HFFc6 (cell line): ENCODE measurements around the gene DZIP1L. TPM values are rescaled to one million over a fixed set of nuclear protein-coding genes. Genes with fewer than 3 reads are reported as not detected.

Source experiments
- DNase-seq: peaks from one replicate; pipeline ENCODE4 v3.0.0-alpha.2; 2018
- H3K27ac Mint-ChIP-seq: 2 replicates; pipeline ENCODE4 v1.8.0; 2020; ENCODE audit warnings: mild to moderate bottlenecking, mixed read lengths
- H3K27me3 Mint-ChIP-seq: 2 replicates; pipeline ENCODE4 v1.8.0; 2021; ENCODE audit warnings: mild to moderate bottlenecking, moderate library complexity, mixed read lengths; ENCODE audit not compliant: insufficient read depth
- H3K36me3 Mint-ChIP-seq: 2 replicates; pipeline ENCODE4 v1.8.0; 2021; ENCODE audit warnings: low read depth, mixed read lengths
- H3K4me1 Mint-ChIP-seq: 2 replicates; pipeline ENCODE4 v1.8.0; 2020; ENCODE audit warnings: low read depth, mixed read lengths
- H3K4me3 Mint-ChIP-seq: 2 replicates; pipeline ENCODE4 v1.8.0; 2020; ENCODE audit warnings: mild to moderate bottlenecking, moderate library complexity, mixed read lengths
- H3K9me3 Mint-ChIP-seq: 2 replicates; pipeline ENCODE4 v1.8.0; 2020; ENCODE audit warnings: mild to moderate bottlenecking, mixed read lengths
- total RNA-seq, 6 experiments: library from RNA; stranded (reverse); fragmentation: NEBNext Ultra II Directional; extraction: Animal tissue kit (Norgen Biotek cat#: 25700); gene quantifications; 2 replicates in 1 of 6; 3 replicates in 5 of 6; pipeline ENCODE4 v1.2.3, GENCODE V29; 2021
- TF ChIP-seq, protein P1 (sequence below): fragments of 200-600 bp; sonication (generic); IDR thresholded peaks from 2 replicates; pipeline ENCODE4 v1.5.0; 2021; ENCODE audit warnings: antibody characterized with exemption, mild to moderate bottlenecking

DZIP1L gene
- total RNA-seq, 6 experiments from 2014 or later = 6.1 to 10.8 (median 8.8) TPM

DNA sequence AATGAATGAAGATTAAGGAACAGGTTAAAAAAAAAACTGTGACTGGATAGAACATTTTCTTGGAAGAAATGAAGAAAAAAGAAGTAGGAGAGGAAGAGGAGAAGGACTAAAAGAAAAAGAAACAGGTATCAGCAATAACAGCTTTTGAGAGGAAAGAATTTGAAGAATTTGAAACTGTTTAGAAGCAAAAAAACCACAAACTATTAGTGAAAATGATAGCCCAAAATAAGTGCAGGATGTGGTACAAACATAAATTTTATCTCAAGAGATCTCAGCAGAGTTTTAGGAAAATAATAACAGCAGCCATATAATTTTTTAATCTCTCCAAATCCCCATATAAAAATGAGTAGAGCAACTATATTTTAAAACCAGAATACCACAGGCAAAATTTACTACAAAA lies 25.5 kb upstream of the DZIP1L start:
- TF ChIP-seq, protein P1, sequence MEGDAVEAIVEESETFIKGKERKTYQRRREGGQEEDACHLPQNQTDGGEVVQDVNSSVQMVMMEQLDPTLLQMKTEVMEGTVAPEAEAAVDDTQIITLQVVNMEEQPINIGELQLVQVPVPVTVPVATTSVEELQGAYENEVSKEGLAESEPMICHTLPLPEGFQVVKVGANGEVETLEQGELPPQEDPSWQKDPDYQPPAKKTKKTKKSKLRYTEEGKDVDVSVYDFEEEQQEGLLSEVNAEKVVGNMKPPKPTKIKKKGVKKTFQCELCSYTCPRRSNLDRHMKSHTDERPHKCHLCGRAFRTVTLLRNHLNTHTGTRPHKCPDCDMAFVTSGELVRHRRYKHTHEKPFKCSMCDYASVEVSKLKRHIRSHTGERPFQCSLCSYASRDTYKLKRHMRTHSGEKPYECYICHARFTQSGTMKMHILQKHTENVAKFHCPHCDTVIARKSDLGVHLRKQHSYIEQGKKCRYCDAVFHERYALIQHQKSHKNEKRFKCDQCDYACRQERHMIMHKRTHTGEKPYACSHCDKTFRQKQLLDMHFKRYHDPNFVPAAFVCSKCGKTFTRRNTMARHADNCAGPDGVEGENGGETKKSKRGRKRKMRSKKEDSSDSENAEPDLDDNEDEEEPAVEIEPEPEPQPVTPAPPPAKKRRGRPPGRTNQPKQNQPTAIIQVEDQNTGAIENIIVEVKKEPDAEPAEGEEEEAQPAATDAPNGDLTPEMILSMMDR = no peak

DNA sequence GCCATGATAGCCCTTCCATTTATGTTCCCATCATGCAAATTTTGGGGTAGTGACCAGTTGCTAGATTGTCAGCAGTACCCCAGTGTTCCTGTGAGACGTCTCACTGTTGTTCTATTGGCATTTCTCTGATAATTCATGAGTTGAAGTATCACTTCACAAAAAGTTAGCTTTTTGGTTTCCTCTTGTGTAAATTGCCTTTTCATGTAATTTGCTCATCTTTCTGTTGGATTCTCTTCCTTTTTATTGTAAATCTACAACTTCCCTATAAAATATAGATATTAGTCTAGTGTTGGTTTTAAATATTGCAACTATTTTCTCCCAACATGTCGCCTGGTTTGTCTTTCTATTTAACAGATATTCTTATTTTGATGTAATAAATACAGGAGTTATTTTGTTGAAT lies 24.3 kb upstream of the DZIP1L start:
- no peak for DNase-seq
- H3K36me3 Mint-ChIP-seq = no peaks in the 10 kb centered on the region
- TF ChIP-seq, protein P1 = no peak
- H3K27ac Mint-ChIP-seq = no peak overlapping the region
- no peaks in the 10 kb centered on the region for H3K9me3 Mint-ChIP-seq
- H3K27me3 Mint-ChIP-seq = peaks cover 10% of the 10 kb centered on the region
- peaks cover 14% of the 10 kb centered on the region for H3K4me1 Mint-ChIP-seq
- no peak overlapping the region for H3K4me3 Mint-ChIP-seq

More for the DNA sequence above, 25.5 kb upstream of the DZIP1L start:
- Mint-ChIP-seq H3K27ac (no peak overlapping the region), H3K36me3 (no peaks in the 10 kb centered on the region), H3K4me1 (peaks cover 14% of the 10 kb centered on the region), H3K27me3 (peaks cover 12% of the 10 kb centered on the region), H3K4me3 (peak overlapping the region; percentile 0; the same call in 1 of the 2 replicates), H3K9me3 (no peaks in the 10 kb centered on the region)
- DNase-seq = no peak

DNA sequence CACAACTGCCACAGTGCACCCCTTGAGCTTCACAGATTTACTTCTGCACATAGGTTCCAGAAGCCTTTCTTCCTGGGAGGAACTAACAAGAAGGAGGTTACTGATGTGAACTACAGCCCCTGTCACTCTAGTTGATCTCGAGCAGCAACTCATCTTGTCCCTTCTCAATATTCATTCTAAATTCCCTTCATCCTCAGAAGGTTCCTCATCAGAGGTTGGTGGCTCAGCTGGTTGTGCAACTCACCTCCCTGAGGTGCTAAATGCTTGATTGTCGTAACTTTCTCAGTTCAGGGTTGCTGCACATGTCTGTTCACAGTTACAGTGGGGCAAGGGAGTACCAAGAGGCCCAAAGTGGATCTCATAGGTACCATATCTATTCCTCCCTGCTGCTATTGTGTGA lies 22.5 kb upstream of the DZIP1L start:
- Mint-ChIP-seq H3K4me3 (no peak overlapping the region), H3K27me3 (peaks cover 16% of the 10 kb centered on the region), H3K36me3 (no peaks in the 10 kb centered on the region), H3K4me1 (peaks cover 14% of the 10 kb centered on the region), H3K9me3 (no peaks in the 10 kb centered on the region), H3K27ac (no peak overlapping the region)
- no peak for DNase-seq
- TF ChIP-seq, protein P1 = no peak

DNA sequence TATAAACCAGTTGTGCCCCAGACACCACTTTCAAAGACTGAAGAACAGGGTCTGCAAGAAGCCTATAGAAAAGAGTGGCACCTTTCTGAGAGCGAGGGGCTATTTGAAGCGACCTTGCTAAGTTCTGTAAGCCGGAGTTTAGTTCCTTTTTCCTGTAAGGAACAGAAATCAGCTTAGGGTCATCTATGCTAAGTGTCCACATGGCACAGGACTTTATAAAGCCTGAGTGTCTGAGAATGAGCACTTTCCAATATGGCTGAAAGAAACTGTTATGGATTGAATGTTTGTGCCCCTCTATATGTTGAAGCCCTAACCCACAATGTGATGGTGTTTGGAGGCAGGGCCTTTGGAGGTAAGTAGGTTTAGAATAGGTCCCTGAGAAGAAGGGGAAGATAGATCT lies 20.8 kb upstream of the DZIP1L start:
- no peaks in the 10 kb centered on the region for H3K9me3 Mint-ChIP-seq
- H3K36me3 Mint-ChIP-seq = no peaks in the 10 kb centered on the region
- no peak overlapping the region for H3K27ac Mint-ChIP-seq
- DNase-seq = no peak
- no peak overlapping the region for H3K4me3 Mint-ChIP-seq
- peaks cover 14% of the 10 kb centered on the region for H3K27me3 Mint-ChIP-seq
- peaks cover 8% of the 10 kb centered on the region for H3K4me1 Mint-ChIP-seq
- TF ChIP-seq, protein P1 = no peak

DNA sequence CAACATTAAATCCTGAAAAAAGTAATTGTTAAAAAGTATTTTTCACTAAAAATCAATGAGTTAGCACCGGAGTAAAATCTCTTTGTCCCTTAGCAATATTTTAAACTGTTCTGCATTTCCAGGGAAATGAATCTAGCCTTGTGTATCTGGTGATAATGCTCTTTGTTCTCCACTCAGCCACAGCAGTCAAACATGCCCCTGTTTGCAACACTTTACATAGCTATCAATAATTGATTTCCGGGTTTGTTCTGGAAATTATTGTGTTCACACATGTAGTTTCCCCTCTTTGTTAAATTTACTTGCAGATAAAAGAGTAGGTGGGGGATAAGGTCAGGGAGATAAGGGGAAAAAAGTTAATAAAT lies 20.4 kb upstream of the DZIP1L start:
- H3K9me3 Mint-ChIP-seq = no peaks in the 10 kb centered on the region
- H3K27ac Mint-ChIP-seq = no peak overlapping the region
- no peak for DNase-seq
- TF ChIP-seq, protein P1 = no peak
- H3K36me3 Mint-ChIP-seq = no peaks in the 10 kb centered on the region
- peaks cover 5% of the 10 kb centered on the region for H3K4me1 Mint-ChIP-seq
- H3K27me3 Mint-ChIP-seq = peaks cover 14% of the 10 kb centered on the region
- no peak overlapping the region for H3K4me3 Mint-ChIP-seq
